Measurements from ENCODE around the gene JAZF1.

- TF ChIP-seq, protein P1, sequence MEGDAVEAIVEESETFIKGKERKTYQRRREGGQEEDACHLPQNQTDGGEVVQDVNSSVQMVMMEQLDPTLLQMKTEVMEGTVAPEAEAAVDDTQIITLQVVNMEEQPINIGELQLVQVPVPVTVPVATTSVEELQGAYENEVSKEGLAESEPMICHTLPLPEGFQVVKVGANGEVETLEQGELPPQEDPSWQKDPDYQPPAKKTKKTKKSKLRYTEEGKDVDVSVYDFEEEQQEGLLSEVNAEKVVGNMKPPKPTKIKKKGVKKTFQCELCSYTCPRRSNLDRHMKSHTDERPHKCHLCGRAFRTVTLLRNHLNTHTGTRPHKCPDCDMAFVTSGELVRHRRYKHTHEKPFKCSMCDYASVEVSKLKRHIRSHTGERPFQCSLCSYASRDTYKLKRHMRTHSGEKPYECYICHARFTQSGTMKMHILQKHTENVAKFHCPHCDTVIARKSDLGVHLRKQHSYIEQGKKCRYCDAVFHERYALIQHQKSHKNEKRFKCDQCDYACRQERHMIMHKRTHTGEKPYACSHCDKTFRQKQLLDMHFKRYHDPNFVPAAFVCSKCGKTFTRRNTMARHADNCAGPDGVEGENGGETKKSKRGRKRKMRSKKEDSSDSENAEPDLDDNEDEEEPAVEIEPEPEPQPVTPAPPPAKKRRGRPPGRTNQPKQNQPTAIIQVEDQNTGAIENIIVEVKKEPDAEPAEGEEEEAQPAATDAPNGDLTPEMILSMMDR (IDR thresholded peaks at IDR 0.05): no peak
- no peak for TF ChIP-seq ZFX (IDR thresholded peaks at IDR 0.05; ENCODE audit: borderline replicate concordance)
Measured at GRCh38 chr7:28091190-28091589, 89.4 kb downstream of the JAZF1 start.

Measured in 22Rv1 (cell line).